ENCODE data around the gene DNAH9.

Gene DNAH9

GRCh38 chr17:11641521-11642275, 43.4 kb downstream of the DNAH9 start:
- H3K36me3 ChIP-seq, result no peaks in the 10 kb centered on the region
- H3K4me1 ChIP-seq, result peaks cover 0 to 5% (median 0%) of the 10 kb centered on the region in 10 experiments; a peak in 1 of 20 replicates
- H3K27me3 ChIP-seq, result no peaks in the 10 kb centered on the region
- H3K9me3 ChIP-seq (replicated peaks in 1 of 11), result no peaks in the 10 kb centered on the region
- no peak for TF ChIP-seq Cebpa-rat (IDR thresholded peaks at IDR 0.05)
- no peak overlapping the region for H3K27ac ChIP-seq
- no peak overlapping the region for H3K9ac ChIP-seq
- H4K20me1 ChIP-seq, result no peaks in the 10 kb centered on the region
- no peak overlapping the region for H3K4me3 ChIP-seq
- no peak overlapping the region for H3K4me2 ChIP-seq

GRCh38 chr17:11642655-11643054, 44.4 kb downstream of the DNAH9 start:
- no peak overlapping the region for H3K27ac ChIP-seq
- H3K9ac ChIP-seq, result no peak overlapping the region
- no peaks in the 10 kb centered on the region for H3K27me3 ChIP-seq
- no peaks in the 10 kb centered on the region for H3K9me3 ChIP-seq (replicated peaks in 1 of 11)
- no peaks in the 10 kb centered on the region for H4K20me1 ChIP-seq
- peaks cover 0 to 5% (median 0%) of the 10 kb centered on the region in 10 experiments; a peak in 1 of 20 replicates for H3K4me1 ChIP-seq
- no peaks in the 10 kb centered on the region for H3K36me3 ChIP-seq
- no peak for TF ChIP-seq Cebpa-rat (IDR thresholded peaks at IDR 0.05)
- no peak overlapping the region for H3K4me2 ChIP-seq
- no peak overlapping the region for H3K4me3 ChIP-seq

- Histone ChIP-seq H3K27me3 (no peaks in the 10 kb centered on the region), H3K36me3 (no peaks in the 10 kb centered on the region), H4K20me1 (no peaks in the 10 kb centered on the region), H3K4me1 (peaks cover 0 to 5% (median 0%) of the 10 kb centered on the region in 10 experiments; a peak in 1 of 20 replicates), H3K27ac (no peak overlapping the region), H3K9me3 (replicated peaks in 1 of 11) (no peaks in the 10 kb centered on the region), H3K4me2 (no peak overlapping the region), H3K4me3 (no peak overlapping the region), H3K9ac (no peak overlapping the region)
- TF ChIP-seq Cebpa-rat (IDR thresholded peaks at IDR 0.05), result no peak
These were observed 45.6 kb downstream of the DNAH9 start for GRCh38 chr17:11643851-11644250.

- Histone ChIP-seq H3K9ac (no peak overlapping the region), H3K36me3 (no peaks in the 10 kb centered on the region), H3K27ac (no peak overlapping the region), H3K4me2 (no peak overlapping the region), H3K9me3 (replicated peaks in 1 of 11) (no peaks in the 10 kb centered on the region), H3K4me3 (no peak overlapping the region), H3K4me1 (no peaks in the 10 kb centered on the region), H4K20me1 (no peaks in the 10 kb centered on the region), H3K27me3 (no peaks in the 10 kb centered on the region)
- TF ChIP-seq Cebpa-rat (IDR thresholded peaks at IDR 0.05), result no peak
These were observed 46.3 kb downstream of the DNAH9 start for GRCh38 chr17:11644265-11645212.

- no peaks in the 10 kb centered on the region for H3K9me3 ChIP-seq (replicated peaks in 1 of 11)
- no peak overlapping the region for H3K9ac ChIP-seq
- no peak overlapping the region for H3K4me3 ChIP-seq
- H4K20me1 ChIP-seq, result no peaks in the 10 kb centered on the region
- H3K27ac ChIP-seq, result no peak overlapping the region
- H3K36me3 ChIP-seq, result no peaks in the 10 kb centered on the region
- H3K4me2 ChIP-seq, result no peak overlapping the region
- H3K4me1 ChIP-seq, result no peaks in the 10 kb centered on the region
- TF ChIP-seq Cebpa-rat (IDR thresholded peaks at IDR 0.05), result no peak
- no peaks in the 10 kb centered on the region for H3K27me3 ChIP-seq
These were observed 47.2 kb downstream of the DNAH9 start for GRCh38 chr17:11645426-11645825.

- Histone ChIP-seq H3K27ac (no peak overlapping the region), H3K9me3 (replicated peaks in 1 of 11) (no peaks in the 10 kb centered on the region)
- no peak for TF ChIP-seq Cebpa-rat (IDR thresholded peaks at IDR 0.05)
These were observed 52.8 kb downstream of the DNAH9 start for GRCh38 chr17:11651089-11651488.

GRCh38 chr17:11668618-11669017, 70.3 kb downstream of the DNAH9 start:
- no peak overlapping the region for H3K4me2 ChIP-seq
- H3K9me3 ChIP-seq (replicated peaks in 1 of 11), result peaks cover 0 to 9% (median 0%) of the 10 kb centered on the region in 11 experiments; a peak in 2 of 22 replicates
- H3K27ac ChIP-seq, result no peak overlapping the region
- no peaks in the 10 kb centered on the region for H3K36me3 ChIP-seq
- H4K20me1 ChIP-seq, result no peaks in the 10 kb centered on the region
- TF ChIP-seq Cebpa-rat (IDR thresholded peaks at IDR 0.05), result no peak
- no peak overlapping the region for H3K4me3 ChIP-seq
- H3K9ac ChIP-seq, result no peak overlapping the region
- no peaks in the 10 kb centered on the region for H3K4me1 ChIP-seq
- no peaks in the 10 kb centered on the region for H3K27me3 ChIP-seq

More at GRCh38 chr17:11651089-11651488, 52.8 kb downstream of the DNAH9 start:
- no peaks in the 10 kb centered on the region for H3K36me3 ChIP-seq
- H3K27me3 ChIP-seq, result no peaks in the 10 kb centered on the region
- no peak overlapping the region for H3K4me2 ChIP-seq
- no peak overlapping the region for H3K9ac ChIP-seq
- H3K4me3 ChIP-seq, result no peak overlapping the region
- H3K4me1 ChIP-seq, result no peaks in the 10 kb centered on the region
- H4K20me1 ChIP-seq, result no peaks in the 10 kb centered on the region

- peaks cover 0 to 9% (median 0%) of the 10 kb centered on the region in 11 experiments; a peak in 2 of 22 replicates for H3K9me3 ChIP-seq (replicated peaks in 1 of 11)
- H4K20me1 ChIP-seq, result no peaks in the 10 kb centered on the region
- no peaks in the 10 kb centered on the region for H3K4me1 ChIP-seq
- TF ChIP-seq Cebpa-rat (IDR thresholded peaks at IDR 0.05), result no peak
- H3K4me3 ChIP-seq, result no peak overlapping the region
- H3K27ac ChIP-seq, result no peak overlapping the region
- H3K9ac ChIP-seq, result no peak overlapping the region
- no peak overlapping the region for H3K4me2 ChIP-seq
- no peaks in the 10 kb centered on the region for H3K27me3 ChIP-seq
- H3K36me3 ChIP-seq, result no peaks in the 10 kb centered on the region
These were observed 72.9 kb downstream of the DNAH9 start for GRCh38 chr17:11671126-11671525.

GRCh38 chr17:11682646-11683045, 84.4 kb downstream of the DNAH9 start:
- H3K36me3 ChIP-seq, result no peaks in the 10 kb centered on the region
- no peak for TF ChIP-seq Cebpa-rat (IDR thresholded peaks at IDR 0.05)
- no peak overlapping the region for H3K4me3 ChIP-seq
- no peak overlapping the region for H3K9ac ChIP-seq
- no peaks in the 10 kb centered on the region for H4K20me1 ChIP-seq
- H3K4me2 ChIP-seq, result peak overlapping the region in 8 of 11 experiments; percentile 2 to 59 (median 44); a peak in 13 of 22 replicates
- no peaks in the 10 kb centered on the region for H3K9me3 ChIP-seq (replicated peaks in 1 of 11)
- no peak overlapping the region for H3K27ac ChIP-seq
- no peaks in the 10 kb centered on the region for H3K27me3 ChIP-seq
- peaks cover 0 to 13% (median 7%) of the 10 kb centered on the region in 10 experiments; a peak in 12 of 20 replicates for H3K4me1 ChIP-seq

Data from BLaER1 treated with 17β-estradiol and CSF1 and Interleukin-3, amounts not matched to agents 10 nM and 100 nM (cell line).